IMR-90 (cell line): Measurements from ENCODE around the gene KRT35. TPM values are rescaled to one million over a fixed set of nuclear protein-coding genes. Genes with fewer than 3 reads are reported as not detected.

Experiments
- ATAC-seq: fragments of 200-7000 bp; cut with Tn5 transposase; 2 replicates; pipeline ENCODE4 v1.9.1; 2020; ENCODE audit warnings: low read depth, mild to moderate bottlenecking, moderate library complexity
- BruUV-seq: library from RNA; stranded (reverse); fragments of 400-500 nt; replicated peaks from 2 replicates; lab custom pipeline; 2021; lab: Mats Ljungman, UMichigan
- CTCF ChIA-PET: fragments of 300-600 bp; formaldehyde crosslinking; extraction: SDS; loops from one replicate; lab custom pipeline; 2021; ENCODE audit warnings: antibody characterized with exemption; lab: Yijun Ruan, JAX
- POLR2A ChIA-PET: fragments of 300-600 bp; sonication (Branson Sonifier 250); formaldehyde crosslinking; loops from one replicate; lab custom pipeline; 2022; ENCODE audit warnings: antibody characterized with exemption; ENCODE audit not compliant: unreplicated experiment; lab: Charles Lee
- DNase-seq: peaks from one replicate; pipeline ENCODE4 v3.0.0; 2013
- H2AFZ ChIP-seq: replicated peaks from 2 replicates; pipeline ENCODE3; 2013; ENCODE audit warnings: low read length, mild to moderate bottlenecking; ENCODE audit not compliant: poor library complexity
- H2AK5ac ChIP-seq: 2 replicates; pipeline ENCODE4 v1.6.1; 2013; ENCODE audit warnings: low read depth, low read length, inconsistent platforms
- H2AK9ac ChIP-seq: replicated peaks from 2 replicates; pipeline ENCODE3; 2013; ENCODE audit warnings: mild to moderate bottlenecking, low read depth, low read length, moderate library complexity; ENCODE audit not compliant: poor library complexity
- H2BK120ac ChIP-seq: 2 replicates; pipeline ENCODE4 v1.6.1; 2013; ENCODE audit warnings: low read depth, low read length, inconsistent platforms
- H2BK15ac ChIP-seq: 3 replicates; pipeline ENCODE4 v1.6.1; 2013; ENCODE audit warnings: low read depth, low read length, inconsistent platforms
- H2BK20ac ChIP-seq: 2 replicates; pipeline ENCODE4 v1.6.1; 2013; ENCODE audit warnings: low read depth, mild to moderate bottlenecking, inconsistent platforms, low read length, moderate library complexity
- H2BK5ac ChIP-seq: 2 replicates; pipeline ENCODE4 v1.6.1; 2013; ENCODE audit warnings: mild to moderate bottlenecking, low read depth, low read length, inconsistent platforms; ENCODE audit not compliant: poor library complexity, severe bottlenecking
- H3K14ac ChIP-seq: replicated peaks from 2 replicates; pipeline ENCODE4 v1.6.1; 2013; ENCODE audit warnings: low read depth, low read length, inconsistent platforms
- H3K18ac ChIP-seq: 2 replicates; pipeline ENCODE4 v1.6.1; 2013; ENCODE audit warnings: low read depth, low read length, control low read depth
- H3K23ac ChIP-seq: 2 replicates; pipeline ENCODE4 v1.6.1; 2013; ENCODE audit warnings: low read depth, low read length, inconsistent platforms
- H3K27ac ChIP-seq: 2 replicates; pipeline ENCODE4 v1.5.1; 2013; ENCODE audit warnings: mild to moderate bottlenecking, control low read depth, low read length; ENCODE audit not compliant: insufficient read depth
- H3K27me3 ChIP-seq: 2 replicates; pipeline ENCODE4 v1.6.1; 2013; ENCODE audit warnings: low read length; ENCODE audit not compliant: control insufficient read depth, insufficient read depth
- H3K36me3 ChIP-seq: 2 replicates; pipeline ENCODE4 v1.6.1; 2013; ENCODE audit warnings: low read length, mixed read lengths; ENCODE audit not compliant: control insufficient read depth, insufficient read depth
- H3K4ac ChIP-seq: 2 replicates; pipeline ENCODE4 v1.6.1; 2013; ENCODE audit warnings: low read depth, low read length, inconsistent platforms
- H3K4me1 ChIP-seq: 2 replicates; pipeline ENCODE4 v1.6.1; 2013; ENCODE audit warnings: low read length, mixed read lengths; ENCODE audit not compliant: control insufficient read depth, insufficient read depth
- H3K4me2 ChIP-seq: 2 replicates; pipeline ENCODE4 v1.6.1; 2013; ENCODE audit warnings: low read depth, mild to moderate bottlenecking, control low read depth, low read length, moderate library complexity
- H3K4me3 ChIP-seq: 2 replicates; pipeline ENCODE4 v1.5.1; 2013; ENCODE audit warnings: low read depth, mild to moderate bottlenecking, control low read depth, low read length, moderate library complexity; ENCODE audit not compliant: insufficient read depth
- H3K56ac ChIP-seq: 2 replicates; pipeline ENCODE4 v1.6.1; 2013; ENCODE audit warnings: low read length, inconsistent platforms; ENCODE audit not compliant: insufficient read depth; ENCODE audit errors: extremely low read depth
- H3K79me1 ChIP-seq, 2 experiments: 2 replicates each; pipeline ENCODE4 v1.6.1; 2013; ENCODE audit warnings: low read length in 2 of 2, inconsistent platforms in 1 of 2, low read depth in 1 of 2
- H3K9ac ChIP-seq: 2 replicates; pipeline ENCODE4 v1.6.1; 2013; ENCODE audit warnings: low read depth, low read length, control low read depth
- H3K9me1 ChIP-seq: 2 replicates; pipeline ENCODE4 v1.6.1; 2013; ENCODE audit warnings: low read length, inconsistent platforms; ENCODE audit not compliant: insufficient read depth
- H3K9me3 ChIP-seq: 2 replicates; pipeline ENCODE4 v1.6.1; 2013; ENCODE audit warnings: low read length; ENCODE audit not compliant: control insufficient read depth, insufficient read depth
- H4K20me1 ChIP-seq: 2 replicates; pipeline ENCODE4 v1.6.1; 2013; ENCODE audit warnings: low read length, inconsistent platforms; ENCODE audit not compliant: insufficient read depth
- H4K5ac ChIP-seq: 2 replicates; pipeline ENCODE4 v1.6.1; 2013; ENCODE audit warnings: mild to moderate bottlenecking, low read depth, low read length, control low read depth
- H4K8ac ChIP-seq, 2 experiments: 2 replicates each; pipeline ENCODE4 v1.6.1; 2013; ENCODE audit warnings: low read depth in 2 of 2, low read length in 2 of 2, control low read depth in 1 of 2, inconsistent platforms in 1 of 2
- H4K91ac ChIP-seq: 2 replicates; pipeline ENCODE4 v1.6.1; 2013; ENCODE audit warnings: low read depth, low read length, inconsistent platforms; ENCODE audit not compliant: insufficient read depth
- BHLHE40 ChIP-seq: fragments of 150-350 bp; IDR thresholded peaks from 2 replicates; pipeline ENCODE4 v1.6.1; 2016; ENCODE audit warnings: mild to moderate bottlenecking, low read depth, low read length
- CEBPB ChIP-seq: IDR thresholded peaks from 2 replicates; pipeline ENCODE4 v1.6.1; 2012; ENCODE audit warnings: low read depth, low read length, improper control_type of control experiment
- CHD1 ChIP-seq: IDR thresholded peaks from 2 replicates; pipeline ENCODE4 v1.6.1; 2012; ENCODE audit warnings: low read depth, low read length, improper control_type of control experiment
- CTCF ChIP-seq: conservative IDR thresholded peaks from 2 replicates; pipeline ENCODE4 v1.5.1; 2012; ENCODE audit warnings: mild to moderate bottlenecking, low read depth, low read length, improper control_type of control experiment
- ELK1 ChIP-seq: fragments of 150-350 bp; IDR thresholded peaks from 2 replicates; pipeline ENCODE4 v1.6.1; 2016; ENCODE audit warnings: low read depth, mild to moderate bottlenecking, low read length, moderate library complexity, borderline replicate concordance
- MAFK ChIP-seq: IDR thresholded peaks from 2 replicates; pipeline ENCODE4 v1.6.1; 2012; ENCODE audit warnings: low read depth, low read length, improper control_type of control experiment
- MAZ ChIP-seq: IDR thresholded peaks from 2 replicates; pipeline ENCODE4 v1.6.1; 2012; ENCODE audit warnings: low read depth, mild to moderate bottlenecking, low read length, improper control_type of control experiment, moderate library complexity, borderline replicate concordance
- MXI1 ChIP-seq: IDR thresholded peaks from 2 replicates; pipeline ENCODE4 v1.6.1; 2012; ENCODE audit warnings: low read depth, mild to moderate bottlenecking, low read length, moderate library complexity, borderline replicate concordance
- POLR2A ChIP-seq: IDR thresholded peaks from 2 replicates; pipeline ENCODE4 v1.6.1; 2012; ENCODE audit warnings: mild to moderate bottlenecking, low read depth, low read length
- RAD21 ChIP-seq: IDR thresholded peaks from 2 replicates; pipeline ENCODE4 v1.6.1; 2012; ENCODE audit warnings: low read length, improper control_type of control experiment
- RCOR1 ChIP-seq: IDR thresholded peaks from 2 replicates; pipeline ENCODE4 v1.6.1; 2012; ENCODE audit warnings: mild to moderate bottlenecking, low read length, improper control_type of control experiment; ENCODE audit not compliant: insufficient replicate concordance
- RFX5 ChIP-seq: IDR thresholded peaks from 2 replicates; pipeline ENCODE4 v1.8.0; 2012; ENCODE audit warnings: low read depth, mild to moderate bottlenecking, low read length, moderate library complexity
- SMC3 ChIP-seq: fragments of 150-350 bp; IDR thresholded peaks from 2 replicates; pipeline ENCODE4 v1.6.1; 2016; ENCODE audit warnings: low read depth, mild to moderate bottlenecking, antibody characterized with exemption, low read length, moderate library complexity
- WGBS, 2 experiments: methylation state at CpG; one replicate each; pipeline versions ENCODE4 v1.1.5 to v1.1.7; 2013; ENCODE audit warnings: missing lambda C conversion rate in 2 of 2; ENCODE audit not compliant: insufficient read length in 1 of 2; ENCODE audit errors: extremely low coverage in 2 of 2; 5-methylcytosine and 5-hydroxymethylcytosine counted together
- dilution Hi-C: fragments of 300-500 bp; cut with HindIII; formaldehyde crosslinking; loops from one replicate; pipeline ENCODE4 v1.14.3; 2018; ENCODE audit warnings: low sequenced_read_pairs; ENCODE audit not compliant: unreplicated experiment
- in situ Hi-C: fragments of 300-500 bp; cut with MboI; formaldehyde crosslinking; loops from 3 replicates; pipeline ENCODE4 v1.14.3; 2019; ENCODE audit warnings: low sequenced_read_pairs, inconsistent platforms, mixed read lengths
- intact Hi-C: fragments of 100-400 bp; cut with micrococcal nuclease; formaldehyde crosslinking; loops from 2 replicates; pipeline ENCODE4 v1.10.0; 2022
- polyA plus RNA-seq, 3 experiments: library from polyadenylated mRNA; depleted of rRNA; stranded (reverse); fragments of >200 nt; gene quantifications; 2 replicates each; pipeline ENCODE4 v1.2.3, GENCODE V29; 2012; ENCODE audit warnings: low replicate concordance in 1 of 3
- total RNA-seq: library from RNA; depleted of rRNA; stranded (reverse); fragments of >200 nt; gene quantifications from 2 replicates; pipeline ENCODE4 v1.2.3, GENCODE V29; 2012

Gene KRT35
- total and polyA plus RNA-seq, 2 of the 4 experiments (the other 2 are of a cell fraction), result not detected

GRCh38 chr17:41434005-41434404, 46.9 kb downstream of the KRT35 start:
- dilution Hi-C loops, result no loop called here
- 0 out of 2 replicates have a peak, but pooled peaks cover 5% of the 10 kb centered on the region for H3K9me1 ChIP-seq
- peaks cover 6% of the 10 kb centered on the region; the same call in 1 of the 2 replicates for H3K27me3 ChIP-seq
- H3K4me2 ChIP-seq, result no peak overlapping the region
- H3K14ac ChIP-seq, result no peak overlapping the region; the same call in 1 of the 2 replicates
- no peak overlapping the region for H2AFZ ChIP-seq
- H3K56ac ChIP-seq, result no peak overlapping the region
- H4K20me1 ChIP-seq, result no peaks in the 10 kb centered on the region
- intact Hi-C loops, result no loop called here
- no peak overlapping the region for H3K18ac ChIP-seq
- in situ Hi-C loops, result no loop called here
- H4K5ac ChIP-seq, result no peak overlapping the region
- BruUV-seq, result no TSS peak
- no peak overlapping the region for H2AK5ac ChIP-seq
- no peak overlapping the region for H4K8ac ChIP-seq
- H3K9ac ChIP-seq, result no peak overlapping the region
- H3K9me3 ChIP-seq, result no peaks in the 10 kb centered on the region
- H3K4ac ChIP-seq, result no peak overlapping the region
- no peak overlapping the region for H2BK5ac ChIP-seq
- H3K36me3 ChIP-seq, result no peaks in the 10 kb centered on the region
- no peak overlapping the region for H2BK15ac ChIP-seq
- DNase-seq (no peak), ATAC-seq (no peak)
- H3K27ac ChIP-seq, result no peak overlapping the region
- H2AK9ac ChIP-seq, result no peak overlapping the region
- H3K4me3 ChIP-seq, result no peak overlapping the region
- TF ChIP-seq CTCF (no peak), CHD1 (no peak), MXI1 (no peak), BHLHE40 (no peak), MAZ (no peak), RCOR1 (no peak), ELK1 (no peak), CEBPB (no peak), MAFK (no peak), SMC3 (no peak), RFX5 (no peak), POLR2A (no peak), RAD21 (no peak)
- H3K4me1 ChIP-seq, result peaks cover 6% of the 10 kb centered on the region
- CTCF ChIA-PET, result interaction anchor here (0.6 to 1.1 kb wide), 2 partner anchors 18 to 30 kb away, joined by 3 read pairs; no protein-coding TSS in a partner anchor
- no peaks in the 10 kb centered on the region for H3K79me1 ChIP-seq
- no peak overlapping the region for H3K23ac ChIP-seq
- H2BK120ac ChIP-seq, result no peak overlapping the region
- H4K91ac ChIP-seq, result no peak overlapping the region
- WGBS, 2 experiments, result no CpG with 5 or more reads among the region's 4 CpGs
- no peak overlapping the region for H2BK20ac ChIP-seq
- POLR2A ChIA-PET, result no interaction called here
